ENCODE data around the gene OSBPL5.

Gene OSBPL5

GRCh38 chr11:3201112-3201581, 36.0 kb upstream of the OSBPL5 start:
- Mint-ChIP-seq H3K27ac (no peak overlapping the region), H3K4me3 (no peak overlapping the region), H3K36me3 (ENCODE audit: low read depth) (no peaks in the 10 kb centered on the region), H3K9me3 (no peaks in the 10 kb centered on the region), H3K4me1 (ENCODE audit: low read depth) (no peaks in the 10 kb centered on the region), H3K27me3 (ENCODE audit: low read depth) (peaks cover 5% of the 10 kb centered on the region)

GRCh38 chr11:3200388-3201111, 35.4 kb upstream of the OSBPL5 start:
- Mint-ChIP-seq H3K36me3 (ENCODE audit: low read depth) (no peaks in the 10 kb centered on the region), H3K9me3 (no peaks in the 10 kb centered on the region), H3K4me1 (ENCODE audit: low read depth) (no peaks in the 10 kb centered on the region), H3K27ac (no peak overlapping the region), H3K4me3 (no peak overlapping the region), H3K27me3 (ENCODE audit: low read depth) (peaks cover 5% of the 10 kb centered on the region)

GRCh38 chr11:3199537-3200295, 34.6 kb upstream of the OSBPL5 start:
- no peak overlapping the region for H3K4me3 Mint-ChIP-seq
- no peak overlapping the region for H3K27ac Mint-ChIP-seq
- no peaks in the 10 kb centered on the region for H3K4me1 Mint-ChIP-seq (ENCODE audit: low read depth)
- no peaks in the 10 kb centered on the region for H3K9me3 Mint-ChIP-seq
- H3K36me3 Mint-ChIP-seq (ENCODE audit: low read depth): no peaks in the 10 kb centered on the region
- H3K27me3 Mint-ChIP-seq (ENCODE audit: low read depth): peaks cover 5% of the 10 kb centered on the region

- Mint-ChIP-seq H3K4me3 (no peak overlapping the region), H3K9me3 (no peaks in the 10 kb centered on the region), H3K27ac (no peak overlapping the region), H3K36me3 (ENCODE audit: low read depth) (no peaks in the 10 kb centered on the region), H3K4me1 (ENCODE audit: low read depth) (no peaks in the 10 kb centered on the region), H3K27me3 (ENCODE audit: low read depth) (peaks cover 5% of the 10 kb centered on the region)
Observed at GRCh38 chr11:3198815-3199214, 33.7 kb upstream of the OSBPL5 start.

- Mint-ChIP-seq H3K36me3 (ENCODE audit: low read depth) (no peaks in the 10 kb centered on the region), H3K4me3 (no peak overlapping the region), H3K27ac (no peak overlapping the region), H3K27me3 (ENCODE audit: low read depth) (peaks cover 5% of the 10 kb centered on the region), H3K9me3 (no peaks in the 10 kb centered on the region), H3K4me1 (ENCODE audit: low read depth) (no peaks in the 10 kb centered on the region)
Observed at GRCh38 chr11:3197878-3198528, 32.9 kb upstream of the OSBPL5 start.

- Mint-ChIP-seq H3K4me3 (no peak overlapping the region), H3K27ac (no peak overlapping the region), H3K9me3 (no peaks in the 10 kb centered on the region), H3K36me3 (ENCODE audit: low read depth) (no peaks in the 10 kb centered on the region), H3K27me3 (ENCODE audit: low read depth) (no peaks in the 10 kb centered on the region), H3K4me1 (ENCODE audit: low read depth) (no peaks in the 10 kb centered on the region)
Observed at GRCh38 chr11:3197044-3197695, 32.1 kb upstream of the OSBPL5 start.

GRCh38 chr11:3196161-3197043, 31.3 kb upstream of the OSBPL5 start:
- Mint-ChIP-seq H3K4me1 (ENCODE audit: low read depth) (no peaks in the 10 kb centered on the region), H3K4me3 (no peak overlapping the region), H3K9me3 (no peaks in the 10 kb centered on the region), H3K27me3 (ENCODE audit: low read depth) (no peaks in the 10 kb centered on the region), H3K36me3 (ENCODE audit: low read depth) (no peaks in the 10 kb centered on the region), H3K27ac (no peak overlapping the region)

- Mint-ChIP-seq H3K27ac (no peak overlapping the region), H3K9me3 (no peaks in the 10 kb centered on the region), H3K4me3 (no peak overlapping the region), H3K36me3 (ENCODE audit: low read depth) (no peaks in the 10 kb centered on the region), H3K4me1 (ENCODE audit: low read depth) (no peaks in the 10 kb centered on the region), H3K27me3 (ENCODE audit: low read depth) (no peaks in the 10 kb centered on the region)
Observed at GRCh38 chr11:3195251-3196160, 30.4 kb upstream of the OSBPL5 start.

- no peaks in the 10 kb centered on the region for H3K36me3 Mint-ChIP-seq (ENCODE audit: low read depth)
- no peak overlapping the region for H3K4me3 Mint-ChIP-seq
- no peak overlapping the region for H3K27ac Mint-ChIP-seq
- H3K4me1 Mint-ChIP-seq (ENCODE audit: low read depth): no peaks in the 10 kb centered on the region
- H3K27me3 Mint-ChIP-seq (ENCODE audit: low read depth): no peaks in the 10 kb centered on the region
- H3K9me3 Mint-ChIP-seq: no peaks in the 10 kb centered on the region
Observed at GRCh38 chr11:3194016-3194816, 29.1 kb upstream of the OSBPL5 start.

GRCh38 chr11:3193373-3194015, 28.4 kb upstream of the OSBPL5 start:
- H3K27ac Mint-ChIP-seq: no peak overlapping the region
- H3K27me3 Mint-ChIP-seq (ENCODE audit: low read depth): no peaks in the 10 kb centered on the region
- no peaks in the 10 kb centered on the region for H3K36me3 Mint-ChIP-seq (ENCODE audit: low read depth)
- no peak overlapping the region for H3K4me3 Mint-ChIP-seq
- no peaks in the 10 kb centered on the region for H3K9me3 Mint-ChIP-seq
- no peaks in the 10 kb centered on the region for H3K4me1 Mint-ChIP-seq (ENCODE audit: low read depth)

GRCh38 chr11:3192511-3193372, 27.6 kb upstream of the OSBPL5 start:
- H3K4me3 Mint-ChIP-seq: no peak overlapping the region
- no peak overlapping the region for H3K27ac Mint-ChIP-seq

More at GRCh38 chr11:3192511-3193372, 27.6 kb upstream of the OSBPL5 start:
- Mint-ChIP-seq H3K36me3 (ENCODE audit: low read depth) (no peaks in the 10 kb centered on the region), H3K4me1 (ENCODE audit: low read depth) (no peaks in the 10 kb centered on the region), H3K27me3 (ENCODE audit: low read depth) (no peaks in the 10 kb centered on the region), H3K9me3 (no peaks in the 10 kb centered on the region)

Data from T-helper 1 cell treated with Interleukin-12 subunit alpha and Interleukin-12 subunit beta and Interleukin-4 antibody, amounts not matched to agents 30 μg/mL and 1 μg/mL, for 36 hours (primary cell).